Gastrocnemius medialis (tissue), 4 donors: ENCODE data around the gene LAYN. TPM values are rescaled to one million over a fixed set of nuclear protein-coding genes. Genes with fewer than 3 reads are reported as not detected.

Experiments used
- ATAC-seq, 2 donors: fragments of 150-250 bp; one replicate each; pipeline ENCODE4 v1.9.1; 2016
- DNase-seq, 2 donors: peaks; one replicate each; pipeline ENCODE4 v3.0.0-alpha.2; 2019
- H3K27ac ChIP-seq, 4 donors: fragments of 200-600 bp; sonication (generic); 1 replicate in 1 of 4; 2 replicates in 3 of 4; pipeline ENCODE4 v1.5.1; 2016 to 2018; ENCODE audit warnings: mild to moderate bottlenecking in 2 of 4, moderate library complexity in 1 of 4
- H3K27me3 ChIP-seq, 3 donors: fragments of 200-600 bp; sonication (generic) in 2 of 3; 1 replicate in 1 of 3; 2 replicates in 2 of 3; pipeline versions ENCODE4 v1.5.1 to v1.6.0; 2016 to 2019; ENCODE audit warnings: mild to moderate bottlenecking in 1 of 3, moderate library complexity in 1 of 3
- H3K36me3 ChIP-seq, 2 donors: fragments of 200-600 bp; sonication (generic) in 1 of 2; one replicate each; pipeline ENCODE4 v1.5.1; 2017 to 2018
- H3K4me1 ChIP-seq, 2 donors: fragments of 200-600 bp; sonication (generic) in 1 of 2; one replicate each; pipeline ENCODE4 v1.5.1; 2016 to 2017; ENCODE audit warnings: mild to moderate bottlenecking in 2 of 2
- H3K4me3 ChIP-seq, 4 donors: fragments of 200-600 bp; sonication (generic) in 3 of 4; 1 replicate in 1 of 4; 2 replicates in 3 of 4; pipeline ENCODE4 v1.5.1; 2016 to 2019; ENCODE audit warnings: mild to moderate bottlenecking in 2 of 4
- H3K9me3 ChIP-seq, 3 donors: fragments of 200-600 bp; sonication (generic) in 2 of 3; 1 replicate in 1 of 3; 2 replicates in 2 of 3; pipeline ENCODE4 v1.5.1; 2016 to 2019
- POLR2A ChIP-seq, 2 donors: fragments of 450-650 bp; IDR thresholded peaks; one replicate each; pipeline ENCODE4 v1.6.1; 2017; ENCODE audit warnings: antibody characterized with exemption in 2 of 2, mild to moderate bottlenecking in 2 of 2, moderate library complexity in 2 of 2
- in situ Hi-C, 4 donors: fragments of 200-750 bp; cut with MboI; loops; one replicate each; pipeline versions ENCODE4 v1.15.0 to v1.8.0; 2017; ENCODE audit warnings: low sequenced_read_pairs in 4 of 4
- intact Hi-C: fragments of 100-400 bp; cut with DNase I; formaldehyde crosslinking; loops from one replicate; pipeline ENCODE4 v1.15.1; 2023; ENCODE audit warnings: low total_unique reads
- total RNA-seq, 4 donors: library from RNA; depleted of rRNA; stranded (reverse); fragments of >200 nt; gene quantifications; one replicate each; pipeline versions ENCODE4 v1.1.0 to v1.2.3, GENCODE V29; 2016
- TF ChIP-seq, protein P1 (sequence below), 5 experiments: fragments of 450-650 bp in 3 of 5; fragments of 200-600 bp in 2 of 5; sonication (generic) in 2 of 5; IDR thresholded peaks in 4 of 5; conservative IDR thresholded peaks in 1 of 5; 1 replicate in 4 of 5; 2 replicates in 1 of 5; pipeline ENCODE4 v1.5.1; 2016 to 2019; ENCODE audit warnings: antibody characterized with exemption in 5 of 5, mild to moderate bottlenecking in 3 of 5, moderate library complexity in 3 of 5

Gene LAYN
- total RNA-seq, 4 donors from 2014 or later: 0.46 to 3.7 (median 0.72) TPM; not detected in 1

- TF ChIP-seq POLR2A (IDR thresholded peaks at IDR 0.05): no peak
- TF ChIP-seq, protein P1, sequence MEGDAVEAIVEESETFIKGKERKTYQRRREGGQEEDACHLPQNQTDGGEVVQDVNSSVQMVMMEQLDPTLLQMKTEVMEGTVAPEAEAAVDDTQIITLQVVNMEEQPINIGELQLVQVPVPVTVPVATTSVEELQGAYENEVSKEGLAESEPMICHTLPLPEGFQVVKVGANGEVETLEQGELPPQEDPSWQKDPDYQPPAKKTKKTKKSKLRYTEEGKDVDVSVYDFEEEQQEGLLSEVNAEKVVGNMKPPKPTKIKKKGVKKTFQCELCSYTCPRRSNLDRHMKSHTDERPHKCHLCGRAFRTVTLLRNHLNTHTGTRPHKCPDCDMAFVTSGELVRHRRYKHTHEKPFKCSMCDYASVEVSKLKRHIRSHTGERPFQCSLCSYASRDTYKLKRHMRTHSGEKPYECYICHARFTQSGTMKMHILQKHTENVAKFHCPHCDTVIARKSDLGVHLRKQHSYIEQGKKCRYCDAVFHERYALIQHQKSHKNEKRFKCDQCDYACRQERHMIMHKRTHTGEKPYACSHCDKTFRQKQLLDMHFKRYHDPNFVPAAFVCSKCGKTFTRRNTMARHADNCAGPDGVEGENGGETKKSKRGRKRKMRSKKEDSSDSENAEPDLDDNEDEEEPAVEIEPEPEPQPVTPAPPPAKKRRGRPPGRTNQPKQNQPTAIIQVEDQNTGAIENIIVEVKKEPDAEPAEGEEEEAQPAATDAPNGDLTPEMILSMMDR (IDR thresholded peaks at IDR 0.05 in 4 of 5, conservative IDR thresholded peaks at IDR 0.05 in 1 of 5): no peak
- H3K4me1 ChIP-seq: no peaks in the 10 kb centered on the region
- intact Hi-C loops: no loop called here
- H3K27me3 ChIP-seq: no peaks in the 10 kb centered on the region
- no peak for ATAC-seq
- in situ Hi-C loops: loop anchor here in 2 of 4 donors (5.0 to 10.0 kb wide), 3 partner anchors 208 to 278 kb away; no protein-coding TSS in a partner anchor
- no peaks in the 10 kb centered on the region for H3K9me3 ChIP-seq
- DNase-seq: no peak
- no peak overlapping the region for H3K4me3 ChIP-seq
- no peak overlapping the region for H3K27ac ChIP-seq
- H3K36me3 ChIP-seq: no peaks in the 10 kb centered on the region
Observed at GRCh38 chr11:111566324-111566723, 25.8 kb downstream of the LAYN start.

- Histone ChIP-seq H3K4me1 (peaks cover 10 to 12% of the 10 kb centered on the region in 2 donors), H3K4me3 (no peak overlapping the region), H3K27me3 (no peaks in the 10 kb centered on the region), H3K27ac (no peak overlapping the region), H3K9me3 (no peaks in the 10 kb centered on the region), H3K36me3 (no peaks in the 10 kb centered on the region)
- TF ChIP-seq POLR2A (IDR thresholded peaks at IDR 0.05): no peak
- TF ChIP-seq, protein P1 (IDR thresholded peaks at IDR 0.05 in 4 of 5, conservative IDR thresholded peaks at IDR 0.05 in 1 of 5): no peak
- intact Hi-C loops (no loop called here), in situ Hi-C loops (loop anchor here in 2 of 4 donors (5.0 to 10.0 kb wide), 3 partner anchors 205 to 275 kb away; no protein-coding TSS in a partner anchor)
- no peak for ATAC-seq
- no peak for DNase-seq
Observed at GRCh38 chr11:111569476-111569875, 29.0 kb downstream of the LAYN start.

DNA sequence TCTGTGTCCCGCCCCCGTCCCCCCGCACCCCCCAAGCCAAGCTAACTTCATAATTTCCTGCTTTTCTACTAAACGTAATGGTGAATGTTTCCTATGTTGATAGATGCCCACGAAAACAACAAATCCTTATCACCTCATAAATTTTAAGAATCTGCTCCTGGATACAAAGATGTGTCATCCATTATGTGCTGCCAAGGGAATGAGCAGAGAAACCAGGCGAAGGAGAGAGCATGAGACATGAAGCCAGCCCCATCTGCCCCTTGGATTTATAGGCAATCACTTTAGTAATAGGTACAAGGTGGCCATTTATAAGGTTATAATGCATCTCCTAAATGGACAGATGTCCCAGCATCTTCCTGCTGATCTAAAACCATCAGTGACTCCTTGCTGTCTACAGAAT lies 30.3 kb downstream of the LAYN start:
- H3K27ac ChIP-seq: no peak overlapping the region
- TF ChIP-seq, protein P1 (IDR thresholded peaks at IDR 0.05 in 4 of 5, conservative IDR thresholded peaks at IDR 0.05 in 1 of 5): no peak
- TF ChIP-seq POLR2A (IDR thresholded peaks at IDR 0.05): no peak
- H3K4me1 ChIP-seq: peaks cover 17 to 21% of the 10 kb centered on the region in 2 donors
- no peak for DNase-seq
- no peak for ATAC-seq
- in situ Hi-C loops: loop anchor here in 1 of 4 donors (10.0 kb wide), 1 partner anchor 274 kb away; no protein-coding TSS in a partner anchor
- no peaks in the 10 kb centered on the region for H3K9me3 ChIP-seq
- intact Hi-C loops: no loop called here
- H3K27me3 ChIP-seq: no peaks in the 10 kb centered on the region
- H3K36me3 ChIP-seq: no peaks in the 10 kb centered on the region
- no peak overlapping the region for H3K4me3 ChIP-seq

GRCh38 chr11:111571829-111572501 lies 31.4 kb downstream of the LAYN start:
- TF ChIP-seq POLR2A (IDR thresholded peaks at IDR 0.05): no peak
- TF ChIP-seq, protein P1 (IDR thresholded peaks at IDR 0.05 in 4 of 5, conservative IDR thresholded peaks at IDR 0.05 in 1 of 5): no peak
- intact Hi-C loops: no loop called here
- in situ Hi-C loops: loop anchor here in 1 of 4 donors (10.0 kb wide), 1 partner anchor 273 kb away; no protein-coding TSS in a partner anchor
- DNase-seq (no peak), ATAC-seq (no peak)
- Histone ChIP-seq H3K27me3 (no peaks in the 10 kb centered on the region), H3K27ac (no peak overlapping the region), H3K9me3 (no peaks in the 10 kb centered on the region), H3K36me3 (no peaks in the 10 kb centered on the region), H3K4me1 (peaks cover 17 to 21% of the 10 kb centered on the region in 2 donors), H3K4me3 (no peak overlapping the region)
